ENCODE results near the gene CYP2F1.

- TF ChIP-seq CTCF (IDR thresholded peaks at IDR 0.05) = no peak
- no peak for TF ChIP-seq POLR2A (IDR thresholded peaks at IDR 0.05)
These were observed 47.7 kb downstream of the CYP2F1 start for GRCh38 chr19:41161903-41162302.
